Uterus (tissue), 4 donors: Measurements from ENCODE around the gene GPRIN3. TPM values are rescaled to one million over a fixed set of nuclear protein-coding genes. Genes with fewer than 3 reads are reported as not detected.
A peak's percentile ranks its signal among the peaks of the same experiment; 100 is the strongest.

ENCODE experiments used
- DNase-seq, 2 donors: peaks; one replicate each; pipeline ENCODE4 v3.0.0-alpha.2; 2019 to 2020
- H3K27ac ChIP-seq, 2 donors: fragments of 200-600 bp; sonication (generic); 1 replicate in 1 of 2; 2 replicates in 1 of 2; pipeline ENCODE4 v1.5.1; 2016 to 2018
- H3K27me3 ChIP-seq, 2 donors: fragments of 200-600 bp; sonication (generic); one replicate each; pipeline ENCODE4 v1.5.1; 2018 to 2019; ENCODE audit warnings: control low read depth in 1 of 2
- H3K36me3 ChIP-seq, 2 donors: fragments of 200-600 bp; sonication (generic); one replicate each; pipeline ENCODE4 v1.5.1; 2019; ENCODE audit warnings: control low read depth in 1 of 2
- H3K4me1 ChIP-seq, 2 donors: fragments of 200-600 bp; sonication (generic); one replicate each; pipeline ENCODE4 v1.5.1; 2018 to 2019; ENCODE audit warnings: control low read depth in 1 of 2
- H3K4me3 ChIP-seq, 2 donors: fragments of 200-600 bp; sonication (generic); 1 replicate in 1 of 2; 2 replicates in 1 of 2; pipeline ENCODE4 v1.5.1; 2018 to 2019; ENCODE audit warnings: mild to moderate bottlenecking in 1 of 2
- H3K9me3 ChIP-seq, 2 donors: fragments of 200-600 bp; sonication (generic); one replicate each; pipeline ENCODE4 v1.5.1; 2019; ENCODE audit warnings: control low read depth in 1 of 2
- POLR2A ChIP-seq, 2 donors: fragments of 450-650 bp; IDR thresholded peaks; one replicate each; pipeline ENCODE4 v1.6.1; 2016; ENCODE audit warnings: antibody characterized with exemption in 2 of 2, mild to moderate bottlenecking in 1 of 2, moderate library complexity in 1 of 2
- intact Hi-C: fragments of 100-400 bp; cut with DNase I; formaldehyde crosslinking; loops from one replicate; pipeline ENCODE4 v1.15.1; 2023; ENCODE audit warnings: low total_unique reads
- total RNA-seq, 4 donors: library from RNA; depleted of rRNA in 3 of 4; stranded (reverse); fragments of >200 nt in 3 of 4; gene quantifications; one replicate each; pipeline versions ENCODE4 v1.1.0 to v1.2.4, GENCODE V29; 2014 to 2023
- TF ChIP-seq, protein P1 (sequence below), 4 experiments: fragments of 200-600 bp in 2 of 4; fragments of 450-650 bp in 2 of 4; sonication (generic) in 2 of 4; IDR thresholded peaks; one replicate each; pipeline ENCODE4 v1.5.1; 2016 to 2019; ENCODE audit warnings: antibody characterized with exemption in 4 of 4, mild to moderate bottlenecking in 2 of 4, moderate library complexity in 1 of 4
- donor health status: DM: yes; HTN: yes; CAD: no.

GPRIN3 gene
- 1 to 10 TPM; 1.2 to 9.7 (median 3.2) TPM for total RNA-seq

DNA sequence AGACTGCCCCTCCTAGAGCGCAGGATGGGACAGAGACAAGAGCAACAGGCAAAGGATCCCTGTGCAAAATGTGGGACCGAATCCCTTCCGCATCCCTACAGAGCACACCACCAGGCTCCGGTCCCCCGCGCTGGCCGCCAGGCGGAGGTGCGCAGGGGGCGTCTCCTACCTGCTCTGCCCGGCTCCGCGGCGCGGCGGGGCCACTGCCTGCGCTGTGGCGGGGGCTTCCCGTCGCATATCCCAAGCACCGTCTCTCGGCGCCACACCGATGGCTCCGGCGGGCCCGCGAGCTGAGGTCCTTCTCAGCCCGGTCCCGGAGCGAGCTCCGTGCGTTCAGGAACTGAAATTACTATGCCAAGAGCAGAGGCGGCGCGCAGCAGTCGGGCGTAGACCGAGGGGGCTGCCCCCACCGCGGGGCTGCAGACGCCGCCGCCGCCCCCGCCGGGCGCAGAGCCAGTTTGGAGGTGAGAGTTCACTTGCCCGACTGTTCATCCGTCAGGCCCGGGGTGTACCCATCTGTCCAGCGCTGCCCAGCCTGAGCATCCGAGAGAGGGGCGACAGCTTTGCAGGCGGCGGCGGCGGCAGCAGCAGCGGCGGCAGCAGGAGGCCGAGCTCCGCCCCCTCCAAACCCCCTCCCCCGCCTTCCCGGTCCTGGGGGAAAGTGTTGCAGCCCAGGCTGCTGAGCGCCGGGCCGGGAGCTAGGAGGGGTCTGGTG lies at the start of gene GPRIN3:
Gene GPRIN3, minus strand, starts transcription at position 355 of the 715 bp plus-strand sequence. CDS start 57,690 bp downstream, outside the sequence.
- peak; percentile 16 to 35 for DNase-seq
- intact Hi-C loops = no loop called here
- no peak for TF ChIP-seq POLR2A (IDR thresholded peaks at IDR 0.05)
- TF ChIP-seq, protein P1, sequence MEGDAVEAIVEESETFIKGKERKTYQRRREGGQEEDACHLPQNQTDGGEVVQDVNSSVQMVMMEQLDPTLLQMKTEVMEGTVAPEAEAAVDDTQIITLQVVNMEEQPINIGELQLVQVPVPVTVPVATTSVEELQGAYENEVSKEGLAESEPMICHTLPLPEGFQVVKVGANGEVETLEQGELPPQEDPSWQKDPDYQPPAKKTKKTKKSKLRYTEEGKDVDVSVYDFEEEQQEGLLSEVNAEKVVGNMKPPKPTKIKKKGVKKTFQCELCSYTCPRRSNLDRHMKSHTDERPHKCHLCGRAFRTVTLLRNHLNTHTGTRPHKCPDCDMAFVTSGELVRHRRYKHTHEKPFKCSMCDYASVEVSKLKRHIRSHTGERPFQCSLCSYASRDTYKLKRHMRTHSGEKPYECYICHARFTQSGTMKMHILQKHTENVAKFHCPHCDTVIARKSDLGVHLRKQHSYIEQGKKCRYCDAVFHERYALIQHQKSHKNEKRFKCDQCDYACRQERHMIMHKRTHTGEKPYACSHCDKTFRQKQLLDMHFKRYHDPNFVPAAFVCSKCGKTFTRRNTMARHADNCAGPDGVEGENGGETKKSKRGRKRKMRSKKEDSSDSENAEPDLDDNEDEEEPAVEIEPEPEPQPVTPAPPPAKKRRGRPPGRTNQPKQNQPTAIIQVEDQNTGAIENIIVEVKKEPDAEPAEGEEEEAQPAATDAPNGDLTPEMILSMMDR (IDR thresholded peaks at IDR 0.05) = no peak
- peak within 1 kb of the TSS; percentile 34 to 57 for H3K4me3 ChIP-seq
- no peaks in the 10 kb centered on the region for H3K36me3 ChIP-seq
- H3K27me3 ChIP-seq = no peaks in the 10 kb centered on the region
- H3K4me1 ChIP-seq = no peaks in the 10 kb centered on the region
- H3K9me3 ChIP-seq = no peaks in the 10 kb centered on the region
- H3K27ac ChIP-seq = peak within 1 kb of the TSS in 1 of 2 donors; percentile 26

DNA sequence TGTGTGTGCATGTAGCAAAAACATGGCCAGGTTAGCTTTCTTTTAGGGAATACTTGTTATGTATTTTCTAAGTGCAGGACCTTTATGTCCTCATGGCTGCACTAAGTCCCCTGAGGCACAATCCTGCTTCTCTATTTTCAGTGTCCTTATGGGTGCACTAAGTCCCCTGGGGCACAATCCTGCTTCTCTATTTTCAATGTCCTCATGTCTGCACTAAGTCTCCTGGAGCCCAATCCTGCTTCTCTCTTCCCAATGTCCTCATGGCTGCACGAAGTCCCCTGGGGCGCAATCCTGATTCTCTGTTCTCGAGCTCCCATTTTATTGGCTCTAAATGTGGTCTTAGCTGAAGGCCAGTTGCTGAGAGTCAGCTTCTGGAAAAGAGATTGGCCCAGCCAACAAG lies 49.7 kb upstream of the GPRIN3 start:
- no peaks in the 10 kb centered on the region for H3K27me3 ChIP-seq

DNA sequence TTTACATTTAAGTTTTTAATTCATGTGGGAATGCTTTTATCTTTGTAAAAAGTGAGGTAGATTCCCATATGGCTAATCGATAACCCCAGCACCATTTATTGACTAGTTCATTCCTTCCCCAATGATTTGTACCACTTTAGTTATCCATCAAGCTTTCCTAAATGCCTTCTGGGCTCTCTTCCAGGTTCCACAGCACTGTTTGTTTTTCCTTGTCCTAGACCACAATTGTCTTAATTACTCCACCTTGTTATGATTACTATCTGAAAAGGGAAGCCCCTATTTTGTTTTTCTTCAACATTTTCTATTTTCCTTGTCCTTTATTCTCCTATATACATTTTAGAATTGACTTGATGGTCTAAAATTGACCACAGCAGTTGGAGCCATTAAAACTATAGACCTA lies 48.5 kb upstream of the GPRIN3 start:
- TF ChIP-seq POLR2A (IDR thresholded peaks at IDR 0.05) = no peak
- TF ChIP-seq, protein P1 (IDR thresholded peaks at IDR 0.05) = no peak
- intact Hi-C loops = no loop called here
- no peaks in the 10 kb centered on the region for H3K4me1 ChIP-seq
- H3K27ac ChIP-seq = no peak overlapping the region
- H3K4me3 ChIP-seq = no peak overlapping the region
- no peaks in the 10 kb centered on the region for H3K27me3 ChIP-seq
- H3K9me3 ChIP-seq = no peaks in the 10 kb centered on the region
- no peaks in the 10 kb centered on the region for H3K36me3 ChIP-seq
- DNase-seq = no peak

More for the DNA sequence above, 49.7 kb upstream of the GPRIN3 start:
- Histone ChIP-seq H3K27ac (no peak overlapping the region), H3K4me1 (no peaks in the 10 kb centered on the region), H3K36me3 (no peaks in the 10 kb centered on the region), H3K9me3 (no peaks in the 10 kb centered on the region), H3K4me3 (no peak overlapping the region)
- TF ChIP-seq, protein P1 (IDR thresholded peaks at IDR 0.05) = no peak
- TF ChIP-seq POLR2A (IDR thresholded peaks at IDR 0.05) = no peak
- DNase-seq = no peak
- intact Hi-C loops = no loop called here

DNA sequence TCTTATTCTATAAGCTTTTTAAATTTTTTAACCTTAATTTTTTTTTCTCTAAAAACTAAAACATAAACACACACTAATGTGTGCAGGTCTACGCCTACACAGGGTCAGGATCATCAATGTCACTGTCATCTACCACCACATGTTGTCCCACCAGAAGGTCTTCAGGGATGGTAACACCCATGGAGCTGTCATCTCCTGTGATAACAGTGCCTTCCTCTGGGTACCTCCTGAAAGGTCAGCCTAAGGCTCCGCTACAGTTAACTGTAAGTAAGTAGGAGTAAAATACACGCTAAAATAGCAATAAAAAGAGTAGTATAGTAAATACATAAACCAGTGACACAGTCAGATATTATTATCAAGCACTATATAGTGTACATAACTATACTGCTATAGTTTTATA lies 45.9 kb upstream of the GPRIN3 start:
- no peak for TF ChIP-seq POLR2A (IDR thresholded peaks at IDR 0.05)
- TF ChIP-seq, protein P1 (IDR thresholded peaks at IDR 0.05) = no peak
- DNase-seq = no peak
- intact Hi-C loops = no loop called here
- H3K9me3 ChIP-seq = no peaks in the 10 kb centered on the region
- H3K4me3 ChIP-seq = no peak overlapping the region
- H3K4me1 ChIP-seq = no peaks in the 10 kb centered on the region
- H3K36me3 ChIP-seq = no peaks in the 10 kb centered on the region
- H3K27ac ChIP-seq = no peak overlapping the region
- H3K27me3 ChIP-seq = no peaks in the 10 kb centered on the region

DNA sequence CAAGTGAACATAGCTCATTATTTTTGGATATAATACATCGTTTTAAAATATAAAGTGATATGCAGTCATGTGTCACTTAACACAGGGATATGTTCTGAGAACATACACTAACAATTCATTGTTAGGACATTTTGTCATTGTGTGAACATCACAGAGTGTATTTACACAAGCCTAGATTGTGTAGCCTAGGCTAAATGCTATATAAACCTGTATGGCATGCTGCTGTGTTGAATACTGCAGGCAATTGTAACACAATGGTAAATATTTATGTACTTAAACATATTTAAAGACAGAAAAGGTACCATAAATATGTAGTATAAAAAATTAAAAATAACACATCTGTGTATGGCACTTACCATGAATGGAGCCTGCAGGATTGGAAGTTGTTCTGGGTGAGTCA lies 44.9 kb upstream of the GPRIN3 start:
- no peak for DNase-seq
- Histone ChIP-seq H3K27ac (no peak overlapping the region), H3K4me3 (no peak overlapping the region), H3K36me3 (no peaks in the 10 kb centered on the region), H3K27me3 (no peaks in the 10 kb centered on the region), H3K4me1 (no peaks in the 10 kb centered on the region), H3K9me3 (no peaks in the 10 kb centered on the region)
- TF ChIP-seq, protein P1 (IDR thresholded peaks at IDR 0.05) = no peak
- no peak for TF ChIP-seq POLR2A (IDR thresholded peaks at IDR 0.05)
- intact Hi-C loops = no loop called here
